GM18508 (cell line): Measurements from ENCODE around the gene LBH.

Source experiments
- ATAC-seq: cut with Tn5 transposase; IDR thresholded peaks from one replicate; pipeline ENCODE4 v1.9.1; 2021; ENCODE audit warnings: moderate number of reproducible peaks; ENCODE audit not compliant: insufficient read depth, unreplicated experiment

The LBH gene

DNA sequence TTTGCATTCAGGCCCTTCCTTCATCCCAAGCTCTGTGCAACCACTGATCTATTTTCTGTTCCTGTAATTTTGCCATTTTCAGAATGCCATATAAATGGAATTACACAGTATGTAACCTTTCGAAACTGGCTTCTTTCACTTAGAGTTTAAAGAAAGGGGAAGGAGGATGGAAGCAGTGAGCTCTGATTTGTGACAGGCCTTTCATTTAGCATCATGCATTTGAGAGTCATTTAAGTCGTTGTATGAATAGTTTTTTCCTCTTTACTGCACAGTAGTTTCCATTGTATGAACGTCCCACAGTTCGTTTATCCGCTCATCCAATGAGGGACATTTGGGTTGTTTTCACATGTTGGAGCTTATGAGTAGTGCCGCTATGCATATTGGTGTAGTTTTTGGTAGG, 67.0 kb downstream of the LBH start:
- ATAC-seq = no peak

- ATAC-seq = no peak
These were observed 68.8 kb downstream of the LBH start for GRCh38 chr2:30300122-30300455.

- ATAC-seq = no peak
These were observed 69.3 kb downstream of the LBH start for GRCh38 chr2:30300456-30301221.

DNA sequence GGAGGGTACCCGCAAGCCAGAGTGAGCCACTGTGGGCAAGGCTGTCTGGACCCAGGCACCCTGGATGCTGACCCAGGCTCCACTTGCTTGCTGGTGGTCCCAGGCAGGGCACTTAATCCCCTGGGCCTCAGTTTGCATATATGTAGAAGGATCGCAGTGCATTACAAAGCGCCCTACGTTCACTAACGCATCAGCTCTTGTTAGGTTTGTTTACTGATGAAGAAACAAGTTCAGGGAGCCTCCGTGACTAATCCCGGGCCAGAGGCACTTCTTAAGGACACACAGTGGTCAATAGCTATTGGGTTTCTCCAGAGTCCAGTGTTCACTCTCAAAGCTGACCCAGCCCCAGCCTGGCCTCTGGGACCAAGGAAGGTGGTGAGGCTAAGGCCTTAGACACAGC, 70.2 kb downstream of the LBH start:
- no peak for ATAC-seq

DNA sequence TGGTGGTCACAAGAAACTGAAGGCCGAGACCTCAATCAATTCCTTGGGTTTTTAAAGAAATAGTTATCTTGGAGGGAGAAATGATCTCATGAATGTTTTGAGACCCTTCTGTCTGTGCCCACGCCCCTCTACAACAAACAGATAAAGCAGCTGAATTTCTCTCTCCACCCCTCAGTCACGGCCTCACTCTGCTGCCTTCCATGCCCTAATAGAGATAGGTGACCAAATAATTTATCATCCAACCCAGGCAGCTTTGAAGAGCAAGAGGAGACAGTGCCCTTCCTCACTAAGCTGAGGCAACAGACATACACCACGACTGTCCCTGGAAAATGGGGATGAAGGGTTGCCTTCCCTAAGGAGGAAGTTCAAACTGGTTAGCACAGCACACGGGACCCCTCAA, 71.2 kb downstream of the LBH start:
- no peak for ATAC-seq

DNA sequence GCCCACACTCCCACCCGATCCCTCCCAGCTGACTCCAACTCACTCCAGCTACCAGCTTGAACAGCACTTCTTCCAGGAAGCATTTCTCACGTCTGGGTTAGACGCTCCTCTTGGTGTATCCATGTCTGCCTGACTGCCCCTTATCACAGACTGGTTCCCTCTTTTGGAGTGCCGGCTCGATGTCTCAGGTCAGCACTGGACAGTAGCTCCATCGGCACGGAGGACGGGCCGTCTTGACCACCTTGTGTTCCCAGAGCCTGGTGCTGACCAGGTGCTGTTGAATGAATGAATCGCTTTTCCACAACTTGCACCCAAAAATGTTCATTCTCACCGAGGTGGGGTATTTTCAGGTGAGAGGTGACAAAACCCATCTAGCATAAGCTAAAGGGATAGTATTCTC, 71.8 kb downstream of the LBH start:
- ATAC-seq = no peak

DNA sequence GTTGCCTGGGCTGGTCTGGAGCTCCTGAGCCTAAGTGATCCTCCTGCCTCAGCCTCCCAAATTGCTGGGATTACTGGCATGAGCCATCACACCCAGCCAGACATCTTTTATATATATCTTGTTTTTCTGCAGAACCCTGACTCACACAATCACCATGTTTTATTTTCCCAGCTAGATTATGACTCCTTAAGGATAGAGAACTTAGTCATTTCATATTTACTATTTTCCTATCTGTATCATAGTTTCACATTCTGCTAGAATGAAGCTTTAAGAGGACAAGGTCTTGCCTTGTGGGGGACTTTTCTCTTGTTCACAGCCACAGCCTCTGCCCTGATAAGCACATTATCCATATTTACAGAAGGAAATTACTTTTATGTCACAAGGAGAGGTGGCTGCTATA, 73.9 kb downstream of the LBH start:
- no peak for ATAC-seq

DNA sequence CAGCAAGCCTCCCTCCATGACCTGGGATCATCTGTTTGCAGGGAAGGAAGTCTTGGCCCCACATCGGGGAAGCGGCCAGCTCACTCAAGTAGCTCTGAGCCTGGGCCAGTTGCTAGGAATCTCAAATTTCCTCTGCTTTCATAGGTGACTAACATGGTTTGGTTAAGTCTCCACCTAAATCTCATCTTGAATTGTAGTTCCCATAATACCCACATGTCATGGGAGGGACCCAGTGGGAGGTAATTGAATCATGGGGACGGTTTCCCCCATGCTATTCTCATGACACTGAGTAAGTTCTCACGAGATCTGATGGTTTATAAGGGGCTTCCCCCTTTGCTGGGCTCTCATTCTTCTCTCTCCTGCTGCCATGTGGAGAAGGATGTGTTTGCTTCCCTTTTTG, 75.2 kb downstream of the LBH start:
- no peak for ATAC-seq

- no peak for ATAC-seq
These were observed 76.9 kb downstream of the LBH start for GRCh38 chr2:30308280-30308679.
